CD4-positive, alpha-beta T cell treated with Interleukin-17A for 4 hours (primary cell): ENCODE measurements around the gene RNPEP.
"Not testable (repeated sequence)": the region's sequence is repeated elsewhere in the genome, so short reads cannot be mapped to it uniquely, and the experiment has no call there.

Experiments used
- DNase-seq: peaks from one replicate; pipeline ENCODE4 v3.0.0-alpha.2; 2020; ENCODE audit warnings: mixed read lengths

Gene RNPEP

DNA sequence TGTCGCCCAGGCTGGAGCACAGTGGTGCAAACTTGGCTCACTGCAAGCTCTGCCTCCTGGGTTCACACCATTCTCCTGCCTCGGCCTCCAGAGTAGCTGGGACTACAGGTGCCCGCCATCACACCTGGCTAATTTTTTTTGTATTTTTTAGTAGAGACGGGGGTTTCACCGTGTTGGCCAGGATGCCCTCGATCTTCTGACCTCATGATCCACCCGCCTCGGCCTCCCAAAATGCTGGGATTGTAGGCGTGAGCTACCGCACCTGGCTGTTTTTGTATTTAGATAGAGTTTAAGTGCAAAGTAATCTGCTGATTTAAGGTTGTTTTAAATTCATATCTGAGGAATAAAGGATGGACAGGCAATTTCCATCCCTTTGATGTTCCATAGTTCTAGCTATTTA is 20.1 kb upstream of the RNPEP start:
- not testable (repeated sequence) for DNase-seq

DNA sequence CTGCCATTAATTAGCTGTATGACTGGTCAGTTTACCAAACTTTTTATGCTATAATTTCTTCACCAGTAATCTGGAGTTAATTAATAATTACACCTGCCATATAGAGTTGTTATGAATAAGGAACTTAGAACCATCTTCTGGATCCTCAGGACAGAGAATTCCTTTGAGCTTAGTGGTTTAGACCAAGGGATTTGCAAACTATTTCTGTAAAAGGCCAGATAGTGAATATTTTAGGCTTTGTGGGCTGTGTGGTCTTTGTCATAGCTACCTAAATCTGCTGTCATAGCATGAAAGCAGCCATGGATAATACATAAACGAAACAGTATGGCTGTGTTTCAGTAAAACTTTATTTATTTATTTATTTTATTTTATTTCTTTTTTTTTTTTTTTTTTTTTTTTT is 18.2 kb upstream of the RNPEP start:
- DNase-seq: no peak

DNA sequence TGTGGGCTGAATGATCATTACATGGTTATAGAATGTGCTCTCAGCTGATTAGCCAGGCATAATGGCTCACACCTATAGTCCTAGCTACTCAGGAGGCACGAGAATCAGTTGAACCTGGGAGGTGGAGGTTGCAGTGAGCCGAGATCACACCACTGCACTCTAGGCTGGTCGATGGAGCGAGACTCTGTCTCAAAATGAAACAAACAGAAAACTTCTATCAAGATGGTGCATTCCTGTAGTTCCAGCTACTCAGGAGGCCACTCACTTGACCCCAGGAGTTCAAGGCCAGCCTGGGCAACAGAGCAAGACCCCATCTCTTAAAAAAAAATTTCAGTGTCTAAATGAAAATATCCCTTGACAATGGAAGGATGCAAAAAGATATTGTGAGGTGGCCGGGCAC is 16.3 kb upstream of the RNPEP start:
- no peak for DNase-seq

DNA sequence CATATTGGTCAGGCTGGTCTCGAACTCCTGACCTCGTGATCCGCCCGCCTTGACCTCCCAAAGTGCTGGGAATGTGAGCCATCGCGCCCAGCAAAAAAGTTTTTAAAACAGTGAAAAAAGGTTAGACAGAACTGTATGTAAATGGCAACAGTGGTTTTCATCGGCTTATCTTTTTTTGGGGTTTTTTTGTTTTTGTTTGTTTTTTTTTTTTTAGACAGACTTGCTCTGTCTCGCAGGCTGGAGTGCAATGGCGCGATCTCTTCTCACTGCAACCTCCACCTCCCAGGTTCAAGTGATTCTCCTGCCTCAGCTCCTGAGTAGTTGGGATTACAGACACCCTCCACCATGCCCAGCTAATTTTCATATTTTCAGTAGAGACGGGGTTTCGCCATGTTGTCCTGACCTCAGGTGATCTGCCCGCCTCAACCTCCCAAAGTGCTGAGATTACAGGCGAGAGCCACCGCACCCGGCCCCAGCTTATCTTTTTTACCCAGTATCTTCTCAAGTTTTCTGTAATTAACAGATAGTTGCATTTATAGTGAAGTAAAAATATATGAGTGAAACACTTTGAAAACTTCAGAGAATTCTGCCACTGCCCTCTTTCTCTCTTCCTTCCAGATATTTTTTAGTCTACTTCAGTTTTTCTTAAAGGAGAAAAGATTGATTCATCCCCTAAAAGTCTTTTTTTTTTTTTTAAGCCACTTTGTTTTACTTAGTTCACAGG is 14.1 kb upstream of the RNPEP start:
- DNase-seq: no peak

DNA sequence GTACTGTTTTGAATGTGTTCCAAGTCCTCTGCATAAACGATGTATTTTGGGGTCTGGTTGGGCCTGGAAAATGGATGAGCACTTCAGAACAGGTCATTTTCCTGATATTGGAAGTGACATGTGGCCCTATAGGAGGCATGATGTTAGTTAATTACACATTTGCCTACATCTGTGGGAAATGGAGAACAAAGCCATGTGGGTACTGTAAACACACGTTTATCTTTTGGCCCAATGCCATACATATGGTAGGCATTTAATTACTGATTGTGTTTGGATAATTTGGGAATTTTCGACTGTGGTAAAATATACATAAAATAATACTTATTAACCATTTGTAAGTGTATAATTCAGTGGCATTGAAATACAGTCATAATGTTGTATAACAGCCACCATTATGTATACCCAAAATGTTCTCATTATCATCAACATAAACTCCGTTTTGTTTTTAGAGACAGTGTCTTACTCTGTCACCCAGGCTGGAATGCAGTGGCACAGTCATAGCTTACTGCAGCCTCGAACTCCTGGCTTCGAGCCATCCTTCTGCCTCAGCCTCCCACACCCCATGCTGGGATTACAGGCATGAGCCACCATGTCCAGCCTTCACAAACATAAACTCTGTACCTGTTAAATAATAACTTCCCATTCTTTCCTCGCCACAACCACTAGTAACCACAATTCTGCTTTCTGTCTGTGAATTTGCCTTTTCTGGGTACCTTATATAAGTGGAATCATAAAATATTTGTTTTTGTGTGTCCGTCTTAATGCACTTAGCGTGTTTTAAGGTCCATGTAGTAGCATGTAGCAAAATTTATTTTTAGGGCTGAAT is 11.9 kb upstream of the RNPEP start:
- DNase-seq: no peak

DNA sequence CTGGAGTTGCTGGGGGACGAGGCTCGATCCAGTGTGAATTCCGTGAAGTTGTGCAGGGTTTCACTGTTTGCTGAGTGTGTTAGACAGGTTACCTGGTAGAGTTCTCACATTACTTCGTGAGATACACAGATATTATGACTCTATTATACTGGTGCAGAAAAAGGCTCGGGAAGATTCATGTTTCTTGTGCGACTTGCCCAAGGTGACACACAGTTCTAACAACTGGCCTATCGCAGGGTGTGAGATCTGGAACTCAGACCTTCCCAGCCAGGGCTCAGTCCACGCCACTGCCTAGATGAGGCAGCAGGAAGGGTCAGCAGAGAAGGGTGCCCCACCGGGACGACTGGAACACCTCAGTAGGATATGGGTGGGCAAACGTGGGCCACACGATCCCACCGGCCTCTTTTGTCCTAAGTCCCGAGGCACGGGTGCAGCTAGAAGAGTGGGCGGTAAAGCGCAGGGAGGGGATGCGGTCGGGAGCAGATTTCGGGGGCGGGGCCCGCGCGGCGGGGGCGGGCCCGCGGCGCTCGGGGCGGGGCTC is 296 bp upstream of the RNPEP start:
- DNase-seq: peak; percentile 84

DNA sequence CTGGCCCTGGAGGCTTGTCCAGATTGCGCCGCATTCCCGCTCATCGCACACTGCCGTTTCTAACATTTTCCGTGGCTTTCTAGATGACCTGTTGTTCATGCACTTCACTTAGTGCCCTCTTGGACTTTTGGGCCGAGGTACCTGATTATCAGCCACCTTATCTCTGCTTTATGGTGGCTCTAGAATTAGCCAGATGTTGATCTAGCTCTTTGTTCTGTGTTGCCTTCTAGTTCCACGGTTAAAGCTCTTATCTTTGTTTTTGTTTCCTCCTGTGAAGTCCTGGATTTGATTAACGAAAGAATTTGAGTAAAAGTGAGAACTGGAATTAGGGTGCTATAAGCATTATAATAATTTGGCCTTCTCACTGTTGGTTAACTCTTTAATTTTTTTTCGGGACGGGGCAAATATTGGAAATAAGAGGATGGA is 945 bp downstream of the RNPEP start:
- no peak for DNase-seq

DNA sequence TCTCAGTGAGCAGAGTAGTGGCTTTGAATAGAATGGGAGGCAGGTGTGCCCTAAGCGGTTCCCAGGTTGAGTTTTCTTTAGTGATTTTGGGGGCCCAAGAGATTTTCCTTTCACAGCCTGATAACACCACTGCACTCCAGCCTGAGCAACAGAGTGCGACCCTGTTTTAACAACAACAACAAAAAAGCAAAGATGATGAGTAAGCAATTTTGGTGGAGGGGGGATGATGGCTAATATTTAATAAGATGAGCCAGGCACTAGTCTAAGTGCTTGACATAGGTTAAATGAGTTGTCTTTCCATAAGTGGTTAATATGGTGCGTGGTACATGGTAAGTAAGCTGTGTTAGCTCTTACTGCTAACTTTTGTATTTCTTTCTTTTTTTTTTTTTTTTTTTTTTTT is 2.0 kb downstream of the RNPEP start:
- DNase-seq: no peak

DNA sequence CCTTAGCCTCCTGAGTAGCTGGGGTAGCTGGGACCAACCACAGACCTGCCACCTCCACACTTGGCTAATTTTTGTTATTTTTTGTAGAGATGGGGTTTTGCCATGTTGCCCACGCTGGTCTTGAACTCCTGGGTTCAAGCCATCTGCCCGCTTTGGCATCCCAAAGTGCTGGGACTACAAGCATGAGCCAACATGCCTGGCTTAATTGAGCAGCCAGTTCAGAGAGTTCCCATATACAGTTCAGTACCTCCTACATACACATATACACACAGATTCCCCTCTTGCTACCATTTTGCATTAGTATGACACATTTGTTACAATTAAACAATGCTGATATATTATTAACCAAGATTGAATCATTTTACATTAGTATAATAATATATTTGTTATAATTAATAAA is 2.9 kb downstream of the RNPEP start:
- no peak for DNase-seq

DNA sequence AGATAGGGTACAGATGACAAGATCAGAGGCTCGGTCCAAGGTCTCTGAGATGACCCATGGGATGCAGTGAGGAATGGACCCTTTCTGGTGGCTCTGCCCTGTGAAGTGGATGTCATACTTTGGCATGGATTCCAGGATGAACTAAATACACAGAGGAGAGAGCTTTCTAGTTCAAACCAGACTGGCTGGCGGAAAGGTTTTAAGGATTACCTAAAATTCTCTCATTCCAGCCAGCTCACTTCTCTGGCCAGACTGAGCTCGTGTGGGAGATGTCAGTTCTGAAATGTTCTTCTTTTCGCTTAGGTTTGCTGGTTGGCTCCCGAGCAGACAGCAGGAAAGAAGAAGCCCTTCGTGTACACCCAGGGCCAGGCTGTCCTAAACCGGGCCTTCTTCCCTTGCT is 6.2 kb downstream of the RNPEP start:
- DNase-seq: no peak

DNA sequence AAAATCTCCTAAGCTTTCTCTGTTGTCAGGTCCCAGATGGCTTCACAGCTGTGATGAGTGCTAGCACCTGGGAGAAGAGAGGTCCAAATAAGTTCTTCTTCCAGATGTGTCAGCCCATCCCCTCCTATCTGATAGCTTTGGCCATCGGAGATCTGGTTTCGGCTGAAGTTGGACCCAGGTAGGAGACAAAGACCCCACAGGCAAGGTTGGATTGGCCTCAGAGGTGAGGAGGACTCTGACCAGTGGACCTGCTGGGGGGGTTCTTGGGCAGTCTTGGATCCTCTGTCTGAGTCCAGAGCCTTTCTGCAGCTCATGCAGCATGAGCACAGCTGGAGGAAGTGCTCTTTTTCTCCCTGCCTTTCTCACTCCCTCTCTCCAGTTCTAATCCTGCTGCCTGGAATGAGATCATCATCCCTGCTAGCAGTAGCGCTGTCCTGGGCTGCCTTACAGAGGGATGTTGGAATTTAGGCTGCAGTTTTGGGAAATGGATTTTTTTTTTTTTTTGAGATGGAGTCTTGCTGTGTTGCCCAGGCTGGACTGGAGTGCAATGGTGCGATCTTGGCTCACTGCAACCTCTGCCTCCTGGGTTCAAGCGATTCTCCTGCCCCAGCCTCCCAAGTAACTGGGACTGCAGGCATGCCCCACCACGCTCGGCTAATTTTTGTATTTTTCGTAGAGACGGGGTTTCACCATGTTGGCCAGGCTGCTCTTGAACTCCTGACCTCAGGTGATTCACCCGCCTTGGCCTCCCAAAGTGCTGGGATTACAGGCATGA is 7.1 kb downstream of the RNPEP start:
- DNase-seq: no peak

DNA sequence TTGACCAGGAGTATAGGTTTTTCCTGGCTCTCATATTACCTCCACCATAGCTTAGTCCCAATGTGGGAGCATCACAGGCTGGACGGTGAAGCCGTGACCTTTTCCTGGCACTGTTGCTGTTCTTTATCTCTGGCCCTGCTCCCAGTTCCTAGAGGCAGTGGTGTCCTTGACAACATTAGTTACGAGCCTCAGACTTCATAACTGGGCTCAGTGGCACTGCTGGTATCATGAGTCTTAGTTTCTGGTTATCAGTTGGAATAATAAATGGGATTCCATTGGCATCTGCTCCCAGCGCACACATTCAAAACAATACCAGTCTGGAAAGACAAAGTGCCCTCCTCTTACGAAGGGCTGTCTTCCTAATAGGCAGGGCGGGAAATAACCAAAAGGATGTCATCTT is 8.0 kb downstream of the RNPEP start:
- no peak for DNase-seq

DNA sequence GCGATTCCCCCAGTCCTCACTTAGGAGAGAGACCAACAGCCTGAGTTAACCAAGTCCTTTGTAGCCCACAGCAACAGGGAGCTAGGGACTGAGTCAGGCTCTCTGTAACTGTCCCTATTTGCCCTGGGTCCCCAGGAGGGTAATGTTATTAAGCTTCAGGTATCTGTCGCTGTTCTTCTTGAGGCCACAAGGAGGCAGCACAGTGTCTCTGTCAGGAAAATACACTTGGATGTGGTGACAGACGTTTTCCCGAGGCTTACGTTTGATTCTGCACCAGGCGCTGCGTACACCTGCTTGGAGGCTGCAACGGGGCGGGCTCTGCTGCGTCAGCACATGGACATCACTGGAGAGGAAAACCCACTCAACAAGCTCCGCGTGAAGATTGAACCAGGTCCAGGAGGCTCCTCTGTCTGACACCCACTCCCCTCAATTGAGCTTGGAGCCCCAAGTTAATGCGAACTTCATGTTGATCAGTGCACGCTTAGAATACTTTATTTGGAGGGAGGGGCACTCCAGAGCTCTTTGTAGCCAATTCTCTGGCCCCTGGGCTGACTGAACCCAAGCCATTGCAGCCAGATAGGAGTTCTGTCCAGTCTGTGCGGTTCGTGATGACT is 17.3 kb downstream of the RNPEP start:
- DNase-seq: peak; percentile 43

DNA sequence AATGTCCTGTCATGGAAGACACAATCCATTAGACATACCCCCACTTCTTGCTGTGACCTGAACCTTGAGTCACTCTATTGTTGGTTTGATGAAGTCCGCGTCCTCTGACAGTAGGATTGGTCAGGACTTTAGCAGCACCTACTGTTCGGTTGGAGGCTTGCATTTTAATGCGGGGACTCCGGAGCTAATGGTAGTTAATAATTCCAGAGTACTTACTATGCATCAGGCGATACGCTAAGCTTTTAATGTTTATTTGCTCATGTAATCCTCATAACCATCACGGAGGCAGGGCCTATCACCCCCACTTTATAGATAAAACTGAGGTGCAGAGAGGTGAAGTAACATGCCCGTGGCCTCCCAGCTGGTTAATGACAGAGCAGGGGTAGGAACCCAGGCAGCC is 20.1 kb downstream of the RNPEP start:
- no peak for DNase-seq

DNA sequence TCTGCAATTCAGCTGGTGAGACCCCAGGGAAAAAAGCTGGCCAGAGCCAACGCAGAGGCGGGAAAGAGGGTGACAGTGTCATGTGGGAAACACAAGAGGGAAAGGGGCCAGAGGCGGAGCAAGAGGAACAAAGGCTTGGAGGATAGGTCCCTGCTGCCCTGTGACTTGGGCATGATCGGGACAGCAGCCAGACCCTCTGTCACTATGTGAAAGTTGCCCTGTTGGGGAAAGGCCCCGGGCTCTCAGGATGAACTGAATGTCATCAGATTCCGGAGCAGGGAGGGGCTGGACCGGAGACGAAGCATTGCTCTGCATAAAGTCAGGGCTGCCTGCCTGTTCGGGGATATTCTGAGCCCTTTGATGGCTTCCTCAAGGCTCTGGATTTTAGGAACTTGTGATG is 22.3 kb downstream of the RNPEP start:
- DNase-seq: no peak

DNA sequence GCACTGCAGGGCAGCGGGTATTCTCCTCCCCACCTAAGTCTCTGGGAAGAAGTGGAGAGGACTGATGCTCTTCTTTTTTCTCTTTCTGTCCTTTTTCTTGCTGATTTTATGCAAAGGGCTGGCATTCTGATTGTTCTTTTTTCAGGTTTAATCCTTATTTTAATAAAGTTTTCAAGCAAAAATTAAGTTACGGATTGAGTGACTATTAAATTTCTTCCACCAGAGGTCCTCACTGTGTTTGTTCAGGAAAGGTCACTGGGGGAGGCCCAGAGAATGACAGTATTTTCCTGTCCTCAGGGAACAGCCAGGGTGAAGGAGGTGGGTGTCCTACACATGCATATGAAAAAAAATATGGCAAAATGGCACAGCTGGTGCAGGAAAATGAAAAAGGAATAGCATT is 23.5 kb downstream of the RNPEP start:
- no peak for DNase-seq

DNA sequence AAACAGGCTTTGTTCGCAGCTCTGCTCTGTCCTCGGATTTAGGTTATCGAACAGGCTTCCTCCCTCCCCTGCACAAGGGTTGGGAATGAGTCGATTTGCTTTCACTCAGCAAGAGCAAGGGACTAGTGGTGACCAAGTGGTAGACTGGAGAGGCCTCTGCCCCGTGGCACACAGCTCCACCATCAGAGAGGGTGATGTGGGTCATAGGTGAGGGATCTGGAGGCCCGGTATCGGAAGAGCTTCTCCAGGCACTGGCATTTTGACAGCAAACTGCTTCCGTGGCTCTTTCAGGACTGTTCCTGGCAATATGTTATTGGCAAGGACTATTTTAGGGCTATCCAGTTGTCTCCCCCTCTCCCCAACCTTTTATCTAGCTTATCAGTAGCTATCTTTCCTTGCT is 24.9 kb downstream of the RNPEP start:
- DNase-seq: no peak

DNA sequence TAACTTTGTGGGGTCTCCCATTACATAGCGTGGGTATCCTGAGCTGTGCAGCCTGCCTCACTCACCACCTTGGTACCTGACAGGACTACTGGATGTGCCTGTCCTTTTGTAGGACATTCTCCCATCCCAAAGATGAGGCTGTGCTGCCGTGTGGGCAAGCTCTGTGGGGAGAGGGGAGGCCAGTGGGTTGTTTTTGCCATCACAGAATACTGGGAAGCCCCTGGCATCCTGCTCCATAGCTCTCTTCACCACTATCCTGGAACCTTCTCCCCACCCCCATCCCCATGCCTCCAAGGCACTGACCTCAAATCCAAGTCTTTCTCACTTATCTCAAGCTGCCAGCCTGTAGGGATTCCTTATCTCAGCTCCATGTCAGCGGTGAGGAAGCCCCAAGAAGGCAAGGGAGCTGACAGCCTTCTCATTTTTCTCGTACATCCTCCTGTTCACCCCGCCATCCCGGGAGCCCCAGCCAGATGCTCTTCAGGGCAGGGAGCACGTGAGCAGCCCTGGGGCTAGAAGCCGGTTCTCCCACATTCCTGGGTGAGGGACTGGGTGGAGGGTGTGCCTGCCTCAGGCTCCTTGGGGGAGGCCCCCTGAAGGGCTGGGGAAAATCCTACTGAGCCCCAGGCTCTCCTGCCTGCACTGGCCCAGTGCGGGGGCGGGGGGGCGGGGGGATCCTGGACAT is 25.5 kb downstream of the RNPEP start:
- no peak for DNase-seq

DNA sequence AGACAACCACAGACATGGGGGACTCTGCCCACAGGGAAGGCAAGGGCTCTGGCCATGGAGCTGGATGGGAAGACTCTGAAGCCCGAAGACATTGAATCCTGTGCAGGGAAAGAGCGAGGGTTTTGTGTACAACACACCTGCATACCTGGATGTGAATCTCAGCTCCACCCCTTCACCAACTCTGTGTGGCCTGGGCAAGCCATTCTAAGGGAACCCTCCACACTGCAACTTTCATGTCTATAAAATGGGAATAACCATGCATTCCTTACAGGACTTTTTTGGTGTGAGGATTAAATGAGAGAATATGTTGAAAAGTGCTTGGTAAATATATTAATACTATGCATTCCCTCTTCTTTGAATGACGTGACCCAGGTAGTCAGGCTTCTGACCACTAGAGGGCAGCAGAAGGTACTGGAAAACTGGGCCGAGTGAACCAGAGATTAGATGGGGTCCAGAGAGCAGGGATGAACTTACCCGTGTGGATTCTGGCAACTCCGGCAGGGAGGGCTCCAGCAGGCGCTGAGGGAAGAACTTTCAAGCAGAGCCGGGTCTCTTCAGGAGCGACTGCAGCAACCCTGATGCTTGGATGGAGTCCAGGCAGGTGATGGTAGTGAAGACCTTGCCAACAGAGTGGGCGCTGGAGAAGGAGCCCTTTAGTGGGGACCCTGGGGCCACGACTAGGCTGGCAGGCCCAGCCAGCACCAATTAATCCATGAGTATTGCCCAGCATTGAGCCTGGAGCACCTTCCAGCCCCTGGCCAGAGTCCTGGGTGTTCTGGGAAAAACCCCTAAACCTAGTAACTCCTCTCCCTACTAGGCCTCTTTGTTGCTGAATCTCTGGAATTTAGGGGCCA is 27.1 kb downstream of the RNPEP start:
- DNase-seq: peak; percentile 71

DNA sequence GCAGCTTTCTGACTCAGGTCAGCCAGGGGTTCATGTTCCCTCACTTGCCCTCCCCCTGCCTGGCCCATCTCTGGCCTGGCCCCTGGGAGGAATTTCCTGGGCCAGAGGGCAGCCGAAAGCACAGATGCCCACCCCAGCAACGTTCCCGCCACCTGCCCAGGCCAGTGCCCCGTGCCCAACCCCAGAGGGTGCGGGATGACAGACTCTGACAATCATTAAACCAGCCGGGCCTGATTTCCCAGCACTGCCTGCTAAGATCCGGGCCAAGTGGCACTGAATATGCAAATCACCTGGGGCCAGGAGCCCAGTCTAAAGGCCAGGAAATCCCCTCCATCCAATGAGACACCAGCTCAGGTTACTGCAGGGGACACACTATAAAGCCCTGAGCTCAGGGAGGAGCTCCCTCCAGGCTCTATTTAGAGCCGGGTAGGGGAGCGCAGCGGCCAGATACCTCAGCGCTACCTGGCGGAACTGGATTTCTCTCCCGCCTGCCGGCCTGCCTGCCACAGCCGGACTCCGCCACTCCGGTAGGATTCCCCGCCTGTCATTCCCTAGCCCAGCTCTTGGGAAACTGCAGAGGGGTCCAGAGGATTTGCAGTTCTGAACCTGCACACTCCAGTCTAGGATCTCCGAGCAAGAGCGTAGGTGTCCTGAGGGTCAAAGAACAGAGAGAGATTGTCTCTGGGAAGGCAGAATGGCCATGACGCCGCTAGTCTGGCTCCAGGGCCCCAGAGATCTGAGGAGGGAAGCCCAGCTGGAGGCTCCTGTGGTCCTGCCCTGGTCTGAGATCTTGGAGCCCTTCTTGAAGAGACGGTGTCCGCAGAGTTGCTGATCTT is 27.9 kb downstream of the RNPEP start, which contains the start of gene ELF3:
ELF3 (plus strand) TSS at position 408 of the 836 bp plus-strand sequence. CDS start 550 bp downstream, outside the sequence.
- DNase-seq: no peak
